ENCODE measurements around the gene ACVR2A.
A peak's percentile ranks its signal among the peaks of the same experiment; 100 is the strongest.

ACVR2A gene

GRCh38 chr2:147855977-147856376 is 11.1 kb downstream of the ACVR2A start:
- no peak for DNase-seq

GRCh38 chr2:147860009-147860408 is 15.2 kb downstream of the ACVR2A start:
- DNase-seq = no peak

- no peak for DNase-seq
Observed at GRCh38 chr2:147862859-147863516, 18.2 kb downstream of the ACVR2A start.

- no peak for DNase-seq
Observed at GRCh38 chr2:147863835-147864234, 19.0 kb downstream of the ACVR2A start.

- no peak for DNase-seq
Observed at GRCh38 chr2:147865560-147865959, 20.7 kb downstream of the ACVR2A start.

GRCh38 chr2:147867050-147867449 is 22.2 kb downstream of the ACVR2A start:
- DNase-seq = no peak

GRCh38 chr2:147869934-147870333 is 25.1 kb downstream of the ACVR2A start:
- no peak for DNase-seq

- no peak for DNase-seq
Observed at GRCh38 chr2:147872967-147873366, 28.1 kb downstream of the ACVR2A start.

- no peak for DNase-seq
Observed at GRCh38 chr2:147873859-147874483, 29.1 kb downstream of the ACVR2A start.

GRCh38 chr2:147879846-147880245 is 35.0 kb downstream of the ACVR2A start:
- DNase-seq = no peak

GRCh38 chr2:147882631-147883030 is 37.8 kb downstream of the ACVR2A start:
- DNase-seq = no peak

GRCh38 chr2:147884830-147885229 is 40.0 kb downstream of the ACVR2A start:
- DNase-seq = no peak

GRCh38 chr2:147886136-147886535 is 41.3 kb downstream of the ACVR2A start:
- no peak for DNase-seq

GRCh38 chr2:147888680-147889079 is 43.9 kb downstream of the ACVR2A start:
- no peak for DNase-seq

- DNase-seq = no peak
Observed at GRCh38 chr2:147904051-147904450, 59.2 kb downstream of the ACVR2A start.

- no peak for DNase-seq
Observed at GRCh38 chr2:147909178-147909577, 64.3 kb downstream of the ACVR2A start.

- peak; percentile 69 for DNase-seq
Observed at GRCh38 chr2:147910990-147911473, 66.2 kb downstream of the ACVR2A start.

GRCh38 chr2:147913701-147914480 is 69.1 kb downstream of the ACVR2A start:
- DNase-seq = peak; percentile 25

GRCh38 chr2:147916067-147916466 is 71.2 kb downstream of the ACVR2A start:
- no peak for DNase-seq

- DNase-seq = no peak
Observed at GRCh38 chr2:147916723-147917122, 71.9 kb downstream of the ACVR2A start.

GRCh38 chr2:147917161-147917560 is 72.3 kb downstream of the ACVR2A start:
- DNase-seq = no peak

GRCh38 chr2:147923846-147924245 is 79.0 kb downstream of the ACVR2A start:
- DNase-seq = no peak

- no peak for DNase-seq
Observed at GRCh38 chr2:147924647-147925046, 79.8 kb downstream of the ACVR2A start.

- peak; percentile 16 for DNase-seq
Observed at GRCh38 chr2:147925886-147926285, 81.1 kb downstream of the ACVR2A start.
